Endothelial cell (in vitro differentiated cells): ENCODE results near the gene F7. TPM values are rescaled to one million over a fixed set of nuclear protein-coding genes. Genes with fewer than 3 reads are reported as not detected.

Experiments used
- total RNA-seq: library from RNA; stranded (reverse); fragmentation: NEBNext Ultra II Directional; extraction: Animal tissue kit (Norgen Biotek cat#: 25700); gene quantifications from one replicate; pipeline ENCODE4 v1.2.1, GENCODE V29; 2021; ENCODE audit not compliant: unreplicated experiment

F7 gene
- total RNA-seq, 1 donor from 2014 or later, result not detected

Other genes with a start within 250 kb of the F7 start
- gene MCF2L, start 136.6 kb upstream of the F7 start, total RNA-seq, result 16.5 TPM
- gene F10, start 17.0 kb downstream of the F7 start, total RNA-seq, result 0.23 TPM
- not detected for gene PROZ, start 52.9 kb downstream of the F7 start, total RNA-seq
- gene PCID2, start 102.9 kb downstream of the F7 start, total RNA-seq, result 44.3 TPM
- gene CUL4A, start 103.8 kb downstream of the F7 start, total RNA-seq, result 55.8 TPM
- 210 TPM for gene LAMP1, start 191.4 kb downstream of the F7 start, total RNA-seq